GM18517 (cell line): ENCODE results near the gene TCEAL3.
"Not testable (repeated sequence)": the region's sequence is repeated elsewhere in the genome, so short reads cannot be mapped to it uniquely, and the experiment has no call there.

Source experiments
- ATAC-seq: cut with Tn5 transposase; IDR thresholded peaks from one replicate; pipeline ENCODE4 v1.9.1; 2021; ENCODE audit warnings: mild to moderate bottlenecking, moderate library complexity; ENCODE audit not compliant: unreplicated experiment

Gene TCEAL3

DNA sequence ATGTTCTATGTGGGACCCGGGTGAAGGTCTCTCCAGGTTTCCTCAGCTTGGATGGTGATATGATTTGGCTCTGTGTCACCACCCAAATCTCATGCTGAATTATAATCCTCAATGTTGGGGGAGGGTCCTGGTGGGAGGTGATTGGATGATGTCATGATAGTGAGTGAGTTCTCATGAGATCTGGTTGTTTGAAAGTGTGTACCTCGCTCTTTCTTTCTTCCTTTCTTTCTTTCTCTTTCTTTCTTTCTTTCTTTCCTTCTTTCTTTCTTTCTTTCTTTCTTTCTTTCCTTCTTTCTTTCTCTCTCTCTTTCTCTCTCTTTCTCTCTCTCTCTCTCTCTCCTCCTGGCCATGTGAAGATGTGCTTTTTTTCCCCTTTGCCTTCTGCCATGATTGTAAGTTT, 51.7 kb downstream of the TCEAL3 start:
- not testable (repeated sequence) for ATAC-seq
